Measurements from ENCODE around the gene CT47C1.

DNA sequence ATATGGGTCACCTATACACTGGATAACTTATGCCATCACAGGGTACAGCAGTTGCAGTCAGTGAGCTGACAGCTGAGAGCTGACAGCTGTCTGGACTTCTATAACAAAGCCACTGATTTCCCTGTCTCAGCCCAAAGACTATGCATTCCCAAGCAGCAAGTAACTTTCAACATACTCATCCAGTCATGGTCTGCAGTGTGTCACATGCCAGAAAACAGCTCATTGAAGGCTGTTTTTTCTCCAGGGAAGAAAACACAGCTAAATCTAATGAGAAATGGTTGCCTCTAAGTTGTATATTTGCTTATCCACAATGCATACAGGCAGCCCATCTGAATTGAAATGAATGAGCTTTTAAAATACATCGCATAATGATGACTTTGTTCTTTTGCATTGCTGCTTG, 48.5 kb downstream of the CT47C1 start:
- TF ChIP-seq CTCF (conservative IDR thresholded peaks at IDR 0.05) (no peak), ZFX (IDR thresholded peaks at IDR 0.05) (no peak)
